Psoas muscle (tissue), 8 donors: ENCODE results near the gene METTL27. TPM values are rescaled to one million over a fixed set of nuclear protein-coding genes. Genes with fewer than 3 reads are reported as not detected.
"Not testable (repeated sequence)": the region's sequence is repeated elsewhere in the genome, so short reads cannot be mapped to it uniquely, and the experiment has no call there.

Experiments
- ATAC-seq, 4 donors: fragments of 200-7000 bp; cut with Tn5 transposase; one replicate each; pipeline ENCODE4 v1.9.1; 2020; ENCODE audit warnings: moderate library complexity in 3 of 4, mild to moderate bottlenecking in 2 of 4
- DNase-seq, 2 donors: peaks; one replicate each; pipeline ENCODE4 v3.0.0-alpha.2; 2020
- H3K27ac ChIP-seq: fragments of 200-600 bp; one replicate; pipeline ENCODE4 v1.8.0; 2022
- H3K27me3 ChIP-seq, 3 donors: fragments of 200-600 bp in 1 of 3; one replicate each; pipeline versions ENCODE4 v1.6.1 to v1.8.0; 2013 to 2022; ENCODE audit warnings: low read length in 2 of 3, mild to moderate bottlenecking in 2 of 3, moderate library complexity in 1 of 3; ENCODE audit not compliant: insufficient read depth in 3 of 3
- H3K36me3 ChIP-seq, 2 donors: fragments of 200-600 bp in 1 of 2; one replicate each; pipeline versions ENCODE4 v1.6.1 to v1.8.0; 2013 to 2022; ENCODE audit warnings: low read depth in 1 of 2, mild to moderate bottlenecking in 1 of 2, moderate library complexity in 1 of 2; ENCODE audit not compliant: insufficient read depth in 1 of 2
- H3K4me1 ChIP-seq: fragments of 200-600 bp; one replicate; pipeline ENCODE4 v1.8.0; 2022
- H3K4me3 ChIP-seq: fragments of 200-600 bp; one replicate; pipeline ENCODE4 v1.8.0; 2022; ENCODE audit warnings: mild to moderate bottlenecking
- H3K9me3 ChIP-seq: fragments of 200-600 bp; one replicate; pipeline ENCODE4 v1.8.0; 2022
- CTCF ChIP-seq: fragments of 200-600 bp; IDR thresholded peaks from one replicate; pipeline ENCODE4 v1.8.0; 2022; ENCODE audit warnings: antibody characterized with exemption
- WGBS, 3 donors: extraction: QIAGEN DNeasy Blood & Tissue Kit; methylation state at CpG; one replicate each; pipeline versions ENCODE4 v1.1.6 to v1.1.7; 2013; 5-methylcytosine and 5-hydroxymethylcytosine counted together
- intact Hi-C, 2 donors: fragments of 100-400 bp; cut with DNase I; formaldehyde crosslinking; loops; one replicate each; pipeline versions ENCODE4 v1.11.0 to v1.14.2; 2022
- polyA plus RNA-seq, 3 donors: library from polyadenylated mRNA; stranded (reverse); fragments of 200-250 nt; gene quantifications; one replicate each; pipeline ENCODE4 v1.2.3, GENCODE V29; 2013
- total RNA-seq, 4 donors: library from RNA; stranded (reverse); fragmentation: NEBNext Ultra II Directional in 2 of 4; extraction: Animal tissue kit (Norgen Biotek cat#: 25700) in 2 of 4; gene quantifications; one replicate each; pipeline versions ENCODE4 v1.2.1 to v1.2.4, GENCODE V29; 2021 to 2023
- donor health status: healthy with polysubstance abuse.
- donor health status: DM: no; HTN: no; CAD: no; lungs with moderate emphysema.
- donor health status: Bipolar disorder and iron deficiency.
- donor health status: healthy.
- donor health status: DM: yes; HTN: yes; CAD: no.
- donor health status: DM: no; HTN: no; CAD: no.
- donor health status: DM: no; HTN: no; CAD: no.
- donor health status: DM: yes; HTN: yes; CAD: no.

Gene METTL27
- total and polyA plus RNA-seq, 7 donors, result 0.09 to 0.84 (median 0.22) TPM; not detected in 1

- intact Hi-C loops, result no loop called here
- Histone ChIP-seq H3K27ac (no peak overlapping the region), H3K27me3 (no peaks in the 10 kb centered on the region), H3K4me1 (no peaks in the 10 kb centered on the region), H3K4me3 (no peak overlapping the region), H3K9me3 (no peaks in the 10 kb centered on the region), H3K36me3 (no peaks in the 10 kb centered on the region)
- 83 to 89% (median 87%) methylated on average over 4 of the region's 4 CpGs for WGBS, 3 donors
- no peak for TF ChIP-seq CTCF
- DNase-seq, result no peak
- ATAC-seq, result no peak
These were observed 39.9 kb downstream of the METTL27 start for GRCh38 chr7:73802459-73802858.

- ATAC-seq, result no peak
These were observed 40.7 kb downstream of the METTL27 start for GRCh38 chr7:73801577-73801976.

GRCh38 chr7:73799282-73800141, 42.8 kb downstream of the METTL27 start:
- no peak for ATAC-seq
- H3K27me3 ChIP-seq, result no peaks in the 10 kb centered on the region
- H3K27ac ChIP-seq, result no peak overlapping the region
- intact Hi-C loops, result no loop called here
- no peak overlapping the region for H3K4me3 ChIP-seq
- TF ChIP-seq CTCF, result no peak
- WGBS, 3 donors, result 64 to 68% (median 66%) methylated on average over 10 of the region's 10 CpGs
- no peaks in the 10 kb centered on the region for H3K4me1 ChIP-seq
- no peaks in the 10 kb centered on the region for H3K36me3 ChIP-seq
- DNase-seq, result no peak
- no peaks in the 10 kb centered on the region for H3K9me3 ChIP-seq

More at GRCh38 chr7:73801577-73801976, 40.7 kb downstream of the METTL27 start:
- no peak for DNase-seq
- H3K27ac ChIP-seq, result no peak overlapping the region
- no peaks in the 10 kb centered on the region for H3K36me3 ChIP-seq
- H3K9me3 ChIP-seq, result no peaks in the 10 kb centered on the region
- H3K27me3 ChIP-seq, result no peaks in the 10 kb centered on the region
- intact Hi-C loops, result no loop called here
- H3K4me3 ChIP-seq, result no peak overlapping the region
- H3K4me1 ChIP-seq, result no peaks in the 10 kb centered on the region
- WGBS, 3 donors, result 66 to 74% (median 73%) methylated on average over 1 of the region's 1 CpG
- no peak for TF ChIP-seq CTCF

- ATAC-seq, H3K36me3 ChIP-seq, H3K27ac ChIP-seq, H3K9me3 ChIP-seq, H3K4me3 ChIP-seq, H3K27me3 ChIP-seq, intact Hi-C loops, DNase-seq, H3K4me1 ChIP-seq: not testable (repeated sequence)
- WGBS, 3 donors, result 96 to 97% (median 96%) methylated on average over 15 to 29 of the region's 34 CpGs
These were observed 45.1 kb downstream of the METTL27 start for GRCh38 chr7:73797176-73797575.

- intact Hi-C loops, H3K4me1 ChIP-seq: not testable (repeated sequence)
- 60 to 72% (median 65%) methylated on average over 2 to 4 of the region's 6 CpGs for WGBS, 3 donors
These were observed 45.7 kb downstream of the METTL27 start for GRCh38 chr7:73796656-73797055.

GRCh38 chr7:73795188-73795587, 47.1 kb downstream of the METTL27 start:
- not testable (repeated sequence) for ATAC-seq

More at GRCh38 chr7:73796656-73797055, 45.7 kb downstream of the METTL27 start:
- not testable (repeated sequence) for DNase-seq, H3K36me3 ChIP-seq, H3K9me3 ChIP-seq, ATAC-seq, H3K27me3 ChIP-seq, H3K4me3 ChIP-seq, H3K27ac ChIP-seq

GRCh38 chr7:73791170-73791690, 51.1 kb downstream of the METTL27 start:
- H3K4me1 ChIP-seq, H3K9me3 ChIP-seq, H3K4me3 ChIP-seq, H3K27me3 ChIP-seq, intact Hi-C loops, H3K36me3 ChIP-seq, ATAC-seq, H3K27ac ChIP-seq, DNase-seq: not testable (repeated sequence)
- 86 to 93% (median 87%) methylated on average over 7 of the region's 7 CpGs for WGBS, 3 donors

More at GRCh38 chr7:73795188-73795587, 47.1 kb downstream of the METTL27 start:
- H3K9me3 ChIP-seq, H3K27ac ChIP-seq, H3K4me3 ChIP-seq, H3K27me3 ChIP-seq, intact Hi-C loops, DNase-seq, H3K36me3 ChIP-seq, H3K4me1 ChIP-seq: not testable (repeated sequence)
